Measurements from ENCODE around the gene AREL1. TPM values are rescaled to one million over a fixed set of nuclear protein-coding genes. Genes with fewer than 3 reads are reported as not detected.
A peak's percentile ranks its signal among the peaks of the same experiment; 100 is the strongest.
"Not testable (repeated sequence)": the region's sequence is repeated elsewhere in the genome, so short reads cannot be mapped to it uniquely, and the experiment has no call there.

Gene AREL1, protein sequence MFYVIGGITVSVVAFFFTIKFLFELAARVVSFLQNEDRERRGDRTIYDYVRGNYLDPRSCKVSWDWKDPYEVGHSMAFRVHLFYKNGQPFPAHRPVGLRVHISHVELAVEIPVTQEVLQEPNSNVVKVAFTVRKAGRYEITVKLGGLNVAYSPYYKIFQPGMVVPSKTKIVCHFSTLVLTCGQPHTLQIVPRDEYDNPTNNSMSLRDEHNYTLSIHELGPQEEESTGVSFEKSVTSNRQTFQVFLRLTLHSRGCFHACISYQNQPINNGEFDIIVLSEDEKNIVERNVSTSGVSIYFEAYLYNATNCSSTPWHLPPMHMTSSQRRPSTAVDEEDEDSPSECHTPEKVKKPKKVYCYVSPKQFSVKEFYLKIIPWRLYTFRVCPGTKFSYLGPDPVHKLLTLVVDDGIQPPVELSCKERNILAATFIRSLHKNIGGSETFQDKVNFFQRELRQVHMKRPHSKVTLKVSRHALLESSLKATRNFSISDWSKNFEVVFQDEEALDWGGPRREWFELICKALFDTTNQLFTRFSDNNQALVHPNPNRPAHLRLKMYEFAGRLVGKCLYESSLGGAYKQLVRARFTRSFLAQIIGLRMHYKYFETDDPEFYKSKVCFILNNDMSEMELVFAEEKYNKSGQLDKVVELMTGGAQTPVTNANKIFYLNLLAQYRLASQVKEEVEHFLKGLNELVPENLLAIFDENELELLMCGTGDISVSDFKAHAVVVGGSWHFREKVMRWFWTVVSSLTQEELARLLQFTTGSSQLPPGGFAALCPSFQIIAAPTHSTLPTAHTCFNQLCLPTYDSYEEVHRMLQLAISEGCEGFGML
- 19.5 TPM for polyA plus RNA-seq (2013, experiment 1 of 2)
- polyA plus RNA-seq (2013, experiment 2 of 2), result 23.6 TPM

DNA sequence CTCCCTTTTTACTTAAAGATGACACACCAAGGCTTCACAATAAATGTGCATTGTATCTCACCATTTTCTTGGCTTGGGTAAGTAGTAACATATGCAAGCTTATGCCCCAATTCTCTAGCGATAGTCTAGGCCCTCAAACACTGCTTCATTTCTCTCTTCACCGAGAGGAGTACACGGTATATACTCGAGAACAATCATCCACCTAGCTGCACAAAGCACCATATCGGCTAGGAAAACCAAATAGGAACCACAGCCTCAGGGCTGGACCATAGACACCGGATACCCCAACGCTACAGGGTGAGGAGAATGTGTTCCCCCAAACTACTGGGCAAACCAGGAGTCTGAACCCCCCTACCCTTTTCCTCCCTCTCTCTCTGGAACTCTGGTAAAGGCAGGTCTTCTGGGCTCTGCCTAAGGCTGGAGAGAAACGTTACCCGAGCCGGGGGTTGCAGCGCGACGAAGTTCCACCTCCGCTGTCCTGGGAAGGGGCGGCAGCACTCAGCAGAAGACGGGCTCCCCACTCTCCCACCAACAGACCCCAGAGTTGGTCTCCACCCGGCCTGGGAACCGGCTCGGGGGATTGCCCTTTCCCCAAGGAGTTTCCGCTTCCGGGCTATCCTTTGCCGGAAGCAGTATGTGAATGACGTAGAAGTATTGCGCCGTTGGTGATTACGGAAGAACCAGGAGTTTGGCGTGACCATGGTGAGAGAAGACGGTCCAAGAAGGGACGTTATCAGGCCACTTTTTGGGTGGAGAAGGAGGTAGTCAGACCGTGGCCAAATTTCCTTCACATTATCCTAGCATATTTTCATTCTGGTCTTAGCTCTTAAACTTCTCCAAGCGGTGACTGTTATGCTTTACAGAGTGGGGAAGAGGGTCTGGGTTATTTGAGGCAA is at the start of gene AREL1, which contains the start of gene FCF1:
Gene AREL1 (minus strand): TSS at position 582 of the 896 bp plus-strand sequence. CDS start 27,465 bp downstream, outside the sequence.
Gene FCF1 (plus strand): TSS at position 646 of the 896 bp plus-strand sequence. CDS start 54 bp downstream, at position 700.
- under 1% methylated on average over 30 of the region's 31 CpGs for WGBS
- Histone ChIP-seq H3K27ac (ENCODE audit: low read depth, low read length) (no peak within 1 kb of the TSS), H3K4me1 (ENCODE audit: insufficient read depth, low read length) (no peaks in the 10 kb centered on the region), H3K9ac (ENCODE audit: low read depth, low read length) (peak within 1 kb of the TSS; percentile 81), H3K9me3 (ENCODE audit: insufficient read depth, low read depth, low read length) (no peaks in the 10 kb centered on the region), H3K36me3 (ENCODE audit: insufficient read depth, low read length) (peaks cover 35% of the 10 kb centered on the region), H3K27me3 (ENCODE audit: insufficient read depth, low read length) (no peaks in the 10 kb centered on the region), H3K4me3 (ENCODE audit: low read length) (peak within 1 kb of the TSS; percentile 75)

DNA sequence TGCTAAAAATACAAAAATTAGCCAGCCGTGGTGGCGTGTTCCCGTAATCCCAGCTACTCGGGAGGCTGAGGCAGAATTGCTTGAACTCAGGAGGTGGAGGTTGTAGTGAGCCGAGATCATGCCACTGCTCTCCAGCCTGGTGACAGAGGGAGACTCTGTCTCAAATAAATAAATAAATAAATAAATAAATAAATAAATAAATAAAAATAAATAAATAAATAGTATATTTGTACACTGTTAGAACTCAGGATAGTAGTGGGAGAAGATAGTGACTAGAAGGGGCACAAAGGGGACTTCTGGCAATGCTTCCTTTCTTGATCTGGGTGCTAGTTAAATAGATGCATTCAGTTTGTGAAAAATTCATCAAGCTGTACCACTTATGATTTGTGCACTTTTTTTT is 45.6 kb upstream of the AREL1 start:
- not testable (repeated sequence) for H3K27ac ChIP-seq (ENCODE audit: low read depth, low read length); H3K36me3 ChIP-seq (ENCODE audit: insufficient read depth, low read length); H3K4me1 ChIP-seq (ENCODE audit: insufficient read depth, low read length); H3K9ac ChIP-seq (ENCODE audit: low read depth, low read length); H3K27me3 ChIP-seq (ENCODE audit: insufficient read depth, low read length); H3K9me3 ChIP-seq (ENCODE audit: insufficient read depth, low read depth, low read length); H3K4me3 ChIP-seq (ENCODE audit: low read length)
- WGBS, result 96% methylated on average over 4 of the region's 5 CpGs

DNA sequence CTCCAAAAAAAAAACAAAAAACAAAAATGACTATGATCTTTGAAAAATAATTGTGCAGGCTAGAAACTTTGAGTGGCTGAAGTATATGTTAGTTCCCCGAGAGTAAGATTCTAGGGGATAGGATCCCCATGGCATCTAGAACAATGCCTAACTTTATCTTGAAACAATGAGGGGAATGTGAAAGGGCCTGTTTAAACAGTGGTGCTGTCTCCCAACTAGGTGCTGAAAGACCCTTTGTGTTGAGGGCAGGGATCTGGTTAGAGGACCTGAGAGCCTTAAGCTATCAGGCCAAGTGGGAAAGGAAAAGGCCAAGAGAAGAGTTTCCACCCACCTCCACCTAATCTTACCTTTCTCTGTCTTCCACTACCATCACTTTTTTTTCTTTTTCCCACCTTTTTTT is 43.4 kb upstream of the AREL1 start:
- WGBS, result 92% methylated on average over 1 of the region's 1 CpG
- H3K27me3 ChIP-seq (ENCODE audit: insufficient read depth, low read length), result peaks cover 7% of the 10 kb centered on the region
- peaks cover 6% of the 10 kb centered on the region; the same call in 1 of the 2 replicates for H3K9me3 ChIP-seq (ENCODE audit: insufficient read depth, low read depth, low read length)
- no peak overlapping the region for H3K4me3 ChIP-seq (ENCODE audit: low read length)
- H3K27ac ChIP-seq (ENCODE audit: low read depth, low read length), result no peak overlapping the region
- H3K36me3 ChIP-seq (ENCODE audit: insufficient read depth, low read length), result no peaks in the 10 kb centered on the region
- H3K9ac ChIP-seq (ENCODE audit: low read depth, low read length), result no peak overlapping the region
- no peaks in the 10 kb centered on the region for H3K4me1 ChIP-seq (ENCODE audit: insufficient read depth, low read length)

DNA sequence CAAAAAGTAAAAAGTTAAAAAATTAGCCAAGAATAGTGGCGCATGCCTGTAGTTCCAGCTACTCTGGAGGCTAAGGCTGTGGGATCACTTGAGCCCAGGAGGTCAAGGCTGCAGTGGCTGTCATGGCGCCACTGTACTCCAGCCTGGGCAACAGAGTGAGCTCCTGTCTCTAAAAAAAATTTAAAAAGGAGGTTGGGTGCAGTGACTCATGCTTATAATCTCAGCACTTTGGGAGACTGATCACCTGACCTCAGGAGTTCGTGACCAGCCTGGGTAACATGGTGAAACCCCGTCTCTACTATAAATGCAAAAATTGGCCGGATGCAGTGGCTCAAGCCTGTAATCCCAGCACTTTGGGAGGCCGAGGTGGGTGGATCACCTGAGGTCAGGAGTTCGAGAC is 42.0 kb upstream of the AREL1 start:
- H3K4me1 ChIP-seq (ENCODE audit: insufficient read depth, low read length), result no peaks in the 10 kb centered on the region
- peaks cover 4% of the 10 kb centered on the region for H3K27me3 ChIP-seq (ENCODE audit: insufficient read depth, low read length)
- no peak overlapping the region for H3K9ac ChIP-seq (ENCODE audit: low read depth, low read length)
- H3K36me3 ChIP-seq (ENCODE audit: insufficient read depth, low read length), result no peaks in the 10 kb centered on the region
- peaks cover 6% of the 10 kb centered on the region; the same call in 1 of the 2 replicates for H3K9me3 ChIP-seq (ENCODE audit: insufficient read depth, low read depth, low read length)
- WGBS, result 91% methylated on average over 7 of the region's 7 CpGs
- H3K27ac ChIP-seq (ENCODE audit: low read depth, low read length), result no peak overlapping the region
- no peak overlapping the region for H3K4me3 ChIP-seq (ENCODE audit: low read length)

DNA sequence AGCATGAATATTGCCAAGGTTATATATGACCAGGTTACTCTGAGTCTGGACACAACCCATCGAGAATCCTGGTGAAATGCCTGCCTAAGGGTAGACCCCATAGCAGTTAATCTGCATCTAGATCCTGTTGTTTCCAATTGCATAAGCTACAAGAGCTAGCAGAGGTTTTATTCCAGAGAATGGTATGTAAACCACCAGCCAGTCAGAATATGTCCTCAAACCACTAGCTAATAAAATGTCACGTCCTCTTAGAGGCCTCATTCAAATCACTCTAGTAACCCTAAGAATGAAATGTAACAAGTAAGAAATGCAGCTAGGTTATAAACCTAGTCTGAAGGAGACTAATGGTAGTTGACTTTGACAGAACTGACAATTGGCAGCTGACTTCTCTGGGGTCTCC is 41.3 kb upstream of the AREL1 start:
- Histone ChIP-seq H3K27me3 (ENCODE audit: insufficient read depth, low read length) (no peaks in the 10 kb centered on the region; the same call in 1 of the 2 replicates), H3K9ac (ENCODE audit: low read depth, low read length) (no peak overlapping the region), H3K4me3 (ENCODE audit: low read length) (no peak overlapping the region), H3K9me3 (ENCODE audit: insufficient read depth, low read depth, low read length) (peaks cover 6% of the 10 kb centered on the region; the same call in 1 of the 2 replicates), H3K27ac (ENCODE audit: low read depth, low read length) (no peak overlapping the region), H3K4me1 (ENCODE audit: insufficient read depth, low read length) (no peaks in the 10 kb centered on the region), H3K36me3 (ENCODE audit: insufficient read depth, low read length) (no peaks in the 10 kb centered on the region)
- WGBS, result 86% methylated on average over 1 of the region's 2 CpGs

DNA sequence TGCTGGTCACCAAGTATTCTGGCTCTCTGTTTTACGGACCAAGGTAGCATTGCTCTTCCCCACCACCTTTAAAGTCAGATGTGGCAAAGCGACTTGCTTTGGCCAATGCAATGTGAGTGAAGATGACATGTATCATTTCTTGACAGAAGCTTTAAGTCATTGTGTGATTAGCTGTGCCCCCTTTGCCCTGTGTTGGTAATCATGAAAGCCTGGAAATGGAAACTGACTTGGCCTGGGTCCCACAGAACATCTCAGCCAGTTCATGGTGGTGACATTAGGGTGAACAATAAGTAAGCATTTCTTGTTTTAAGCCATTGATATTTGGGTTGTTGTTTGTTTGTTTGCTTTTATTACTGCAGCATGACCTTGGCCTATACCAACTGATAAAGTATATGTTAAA is 34.4 kb upstream of the AREL1 start:
- H3K4me1 ChIP-seq (ENCODE audit: insufficient read depth, low read length), result no peaks in the 10 kb centered on the region
- no peaks in the 10 kb centered on the region for H3K9me3 ChIP-seq (ENCODE audit: insufficient read depth, low read depth, low read length)
- H3K36me3 ChIP-seq (ENCODE audit: insufficient read depth, low read length), result no peaks in the 10 kb centered on the region
- H3K9ac ChIP-seq (ENCODE audit: low read depth, low read length), result no peak overlapping the region
- no peak overlapping the region for H3K4me3 ChIP-seq (ENCODE audit: low read length)
- 98% methylated on average over 2 of the region's 2 CpGs for WGBS
- no peaks in the 10 kb centered on the region for H3K27me3 ChIP-seq (ENCODE audit: insufficient read depth, low read length)
- no peak overlapping the region for H3K27ac ChIP-seq (ENCODE audit: low read depth, low read length)

DNA sequence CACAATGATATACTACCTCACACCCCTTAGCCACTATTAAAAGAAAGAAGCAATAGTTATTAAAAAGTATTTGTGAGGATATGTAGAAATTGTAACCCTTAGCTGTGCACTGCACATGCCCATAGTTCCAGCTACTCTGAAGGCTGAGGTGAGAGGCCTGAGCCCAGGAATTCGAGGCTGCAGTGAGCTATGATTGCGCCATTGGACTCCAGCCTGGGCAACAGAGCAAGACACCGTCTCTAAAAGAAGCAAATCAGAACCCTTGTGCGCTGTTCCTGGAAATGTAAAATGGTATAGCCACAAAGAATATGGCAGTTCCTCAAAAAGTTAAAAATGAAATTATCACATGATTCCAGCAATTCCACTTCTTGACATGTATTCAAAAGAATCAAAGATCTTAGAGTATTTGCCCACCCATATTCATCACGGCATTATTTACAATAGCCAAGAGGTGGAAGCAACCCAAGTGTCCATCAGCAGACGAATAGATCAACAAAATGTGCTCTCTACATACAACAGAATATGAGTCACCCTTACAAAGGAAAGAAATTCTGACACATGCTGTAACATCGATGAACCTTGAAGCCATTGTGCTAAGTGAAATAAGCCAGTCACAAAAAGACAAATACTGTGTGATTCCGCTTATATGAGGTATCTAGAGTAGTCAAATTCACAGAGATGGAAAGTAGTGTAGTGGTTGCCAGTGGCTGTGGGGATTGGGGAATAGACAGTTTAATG is 26.6 kb upstream of the AREL1 start:
- no peak overlapping the region for H3K4me3 ChIP-seq (ENCODE audit: low read length)
- no peak overlapping the region for H3K9ac ChIP-seq (ENCODE audit: low read depth, low read length)
- peaks cover 28% of the 10 kb centered on the region for H3K36me3 ChIP-seq (ENCODE audit: insufficient read depth, low read length)
- H3K27me3 ChIP-seq (ENCODE audit: insufficient read depth, low read length), result no peaks in the 10 kb centered on the region
- H3K4me1 ChIP-seq (ENCODE audit: insufficient read depth, low read length), result no peaks in the 10 kb centered on the region
- no peaks in the 10 kb centered on the region for H3K9me3 ChIP-seq (ENCODE audit: insufficient read depth, low read depth, low read length)
- no peak overlapping the region for H3K27ac ChIP-seq (ENCODE audit: low read depth, low read length)
- 97% methylated on average over 8 of the region's 8 CpGs for WGBS

DNA sequence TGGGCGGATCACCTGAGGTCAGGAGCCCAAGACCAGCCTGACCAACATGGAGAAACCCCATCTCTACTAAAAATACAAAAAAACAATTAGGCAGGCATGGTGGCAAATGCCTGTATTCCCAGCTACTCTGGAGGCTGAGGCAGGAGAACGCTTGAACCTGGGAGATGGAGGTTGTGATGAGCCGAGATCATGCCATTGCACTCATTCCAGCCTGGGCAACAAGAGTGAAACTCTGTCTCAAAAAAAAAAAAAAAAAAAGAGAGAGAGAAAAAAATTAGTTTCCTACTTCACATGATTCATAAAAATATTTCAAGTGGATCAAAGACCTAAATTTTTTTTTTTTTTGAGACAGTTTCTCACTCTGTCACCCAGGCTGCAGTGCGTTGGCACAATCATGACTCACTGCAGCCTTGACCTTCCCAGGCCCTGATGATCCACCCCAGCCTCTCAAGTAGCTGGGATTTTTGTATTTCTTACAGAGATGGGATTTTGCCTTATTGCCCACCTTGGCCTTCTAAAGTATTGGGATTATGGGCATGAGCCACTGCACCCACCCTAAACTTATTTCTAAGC is 25.0 kb upstream of the AREL1 start:
- 97% methylated on average over 4 of the region's 4 CpGs for WGBS

DNA sequence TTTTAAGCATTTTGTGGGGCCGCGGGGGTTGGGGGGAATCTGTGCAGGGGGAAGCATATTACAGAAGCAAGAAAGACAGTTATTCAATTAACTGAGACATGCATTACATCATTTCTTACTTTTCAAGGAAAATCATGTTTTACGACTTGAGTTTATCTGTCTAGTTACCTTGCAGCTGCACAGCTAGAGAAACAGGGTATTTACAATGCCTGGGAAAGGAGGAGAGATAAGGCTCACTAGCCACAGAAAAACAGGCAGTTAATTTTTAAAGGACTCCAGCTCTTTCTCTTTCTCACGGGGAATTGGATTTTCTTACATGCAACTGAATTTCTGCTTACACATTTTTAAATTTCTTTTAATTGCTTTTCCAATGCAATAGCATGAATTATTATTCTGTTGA is 22.2 kb upstream of the AREL1 start:
- Histone ChIP-seq H3K4me1 (ENCODE audit: insufficient read depth, low read length) (no peaks in the 10 kb centered on the region), H3K27me3 (ENCODE audit: insufficient read depth, low read length) (no peaks in the 10 kb centered on the region), H3K9me3 (ENCODE audit: insufficient read depth, low read depth, low read length) (no peaks in the 10 kb centered on the region), H3K4me3 (ENCODE audit: low read length) (no peak overlapping the region), H3K9ac (ENCODE audit: low read depth, low read length) (no peak overlapping the region), H3K36me3 (ENCODE audit: insufficient read depth, low read length) (peaks cover 59% of the 10 kb centered on the region), H3K27ac (ENCODE audit: low read depth, low read length) (no peak overlapping the region)
- 93% methylated on average over 4 of the region's 4 CpGs for WGBS

More for the DNA sequence above, 25.0 kb upstream of the AREL1 start:
- H3K27ac ChIP-seq (ENCODE audit: low read depth, low read length), result no peak overlapping the region
- H3K36me3 ChIP-seq (ENCODE audit: insufficient read depth, low read length), result peaks cover 44% of the 10 kb centered on the region
- H3K4me3 ChIP-seq (ENCODE audit: low read length), result no peak overlapping the region
- H3K27me3 ChIP-seq (ENCODE audit: insufficient read depth, low read length), result no peaks in the 10 kb centered on the region
- H3K9ac ChIP-seq (ENCODE audit: low read depth, low read length), result no peak overlapping the region
- no peaks in the 10 kb centered on the region for H3K9me3 ChIP-seq (ENCODE audit: insufficient read depth, low read depth, low read length)
- H3K4me1 ChIP-seq (ENCODE audit: insufficient read depth, low read length), result no peaks in the 10 kb centered on the region

DNA sequence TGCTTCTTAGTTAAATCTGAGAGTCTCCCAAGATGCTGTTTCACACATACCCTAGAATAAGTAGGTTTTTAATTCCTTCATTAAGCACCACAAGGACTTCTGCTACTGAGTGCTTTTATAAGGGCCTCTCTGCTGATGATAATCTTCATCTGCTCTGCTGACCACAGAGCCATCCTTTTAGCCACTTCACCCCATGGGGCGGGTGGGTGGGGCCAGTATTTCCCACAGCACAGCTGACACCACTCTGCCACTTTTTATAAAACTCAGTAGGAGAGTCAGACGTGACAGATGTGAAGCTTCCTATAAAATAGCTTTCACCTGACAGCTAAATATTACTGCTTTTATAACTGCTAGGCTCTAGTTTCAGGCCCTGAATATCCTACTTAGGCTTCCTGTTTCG is 20.3 kb upstream of the AREL1 start:
- no peaks in the 10 kb centered on the region for H3K27me3 ChIP-seq (ENCODE audit: insufficient read depth, low read length)
- H3K36me3 ChIP-seq (ENCODE audit: insufficient read depth, low read length), result peaks cover 54% of the 10 kb centered on the region
- no peak overlapping the region for H3K9ac ChIP-seq (ENCODE audit: low read depth, low read length)
- H3K9me3 ChIP-seq (ENCODE audit: insufficient read depth, low read depth, low read length), result no peaks in the 10 kb centered on the region
- H3K4me3 ChIP-seq (ENCODE audit: low read length), result no peak overlapping the region
- WGBS, result 92% methylated on average over 3 of the region's 3 CpGs
- H3K4me1 ChIP-seq (ENCODE audit: insufficient read depth, low read length), result no peaks in the 10 kb centered on the region
- no peak overlapping the region for H3K27ac ChIP-seq (ENCODE audit: low read depth, low read length)

Measured in HUES64 (cell line).